Fibroblast of villous mesenchyme (primary cell): ENCODE results near the gene COX14. TPM values are rescaled to one million over a fixed set of nuclear protein-coding genes. Genes with fewer than 3 reads are reported as not detected.
A peak's percentile ranks its signal among the peaks of the same experiment; 100 is the strongest.

Experiments used
- DNase-seq: peaks from one replicate; pipeline ENCODE4 v3.0.0-alpha.2; 2010; ENCODE audit warnings: low read depth
- H3K4me3 ChIP-seq: 2 replicates; pipeline ENCODE4 v1.5.1; 2011; ENCODE audit warnings: low read depth, mild to moderate bottlenecking, low read length
- total RNA-seq: library from RNA; depleted of rRNA; stranded (reverse); fragments of >200 nt; gene quantifications from 2 replicates; pipeline ENCODE4 v1.2.3, GENCODE V29; 2012
- TF ChIP-seq, protein P1 (sequence below): IDR thresholded peaks from 2 replicates; pipeline ENCODE4 v1.5.1; 2012; ENCODE audit warnings: low read depth, mild to moderate bottlenecking, low read length; ENCODE audit not compliant: insufficient read depth

Gene COX14
- total RNA-seq, 1 donor, result 36.7 TPM

DNA sequence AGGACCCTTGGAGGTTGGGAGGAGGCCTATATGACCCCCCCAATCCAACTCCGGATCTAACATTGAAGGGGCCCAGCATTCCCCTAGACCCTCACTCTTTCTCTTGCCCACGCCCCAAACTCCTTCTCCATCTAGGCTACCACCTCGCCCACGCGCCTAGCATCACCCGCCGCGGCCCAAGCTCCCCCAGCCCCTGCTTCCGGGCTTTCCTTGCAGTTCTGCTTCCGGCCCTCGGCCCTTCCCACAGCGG, 54.7 kb downstream of the COX14 start:
- peak overlapping the region; percentile 85 for H3K4me3 ChIP-seq

GRCh38 chr12:50167049-50167828, 55.2 kb downstream of the COX14 start, which contains the start of gene CERS5:
CERS5 (minus strand) TSS chr12:50167369; CDS start chr12:50167297, 72 bp downstream.
- peak; percentile 99 for DNase-seq
- TF ChIP-seq, protein P1, sequence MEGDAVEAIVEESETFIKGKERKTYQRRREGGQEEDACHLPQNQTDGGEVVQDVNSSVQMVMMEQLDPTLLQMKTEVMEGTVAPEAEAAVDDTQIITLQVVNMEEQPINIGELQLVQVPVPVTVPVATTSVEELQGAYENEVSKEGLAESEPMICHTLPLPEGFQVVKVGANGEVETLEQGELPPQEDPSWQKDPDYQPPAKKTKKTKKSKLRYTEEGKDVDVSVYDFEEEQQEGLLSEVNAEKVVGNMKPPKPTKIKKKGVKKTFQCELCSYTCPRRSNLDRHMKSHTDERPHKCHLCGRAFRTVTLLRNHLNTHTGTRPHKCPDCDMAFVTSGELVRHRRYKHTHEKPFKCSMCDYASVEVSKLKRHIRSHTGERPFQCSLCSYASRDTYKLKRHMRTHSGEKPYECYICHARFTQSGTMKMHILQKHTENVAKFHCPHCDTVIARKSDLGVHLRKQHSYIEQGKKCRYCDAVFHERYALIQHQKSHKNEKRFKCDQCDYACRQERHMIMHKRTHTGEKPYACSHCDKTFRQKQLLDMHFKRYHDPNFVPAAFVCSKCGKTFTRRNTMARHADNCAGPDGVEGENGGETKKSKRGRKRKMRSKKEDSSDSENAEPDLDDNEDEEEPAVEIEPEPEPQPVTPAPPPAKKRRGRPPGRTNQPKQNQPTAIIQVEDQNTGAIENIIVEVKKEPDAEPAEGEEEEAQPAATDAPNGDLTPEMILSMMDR, result no peak
- peak within 1 kb of the TSS; percentile 85 for H3K4me3 ChIP-seq

More for the DNA sequence above, 54.7 kb downstream of the COX14 start:
- TF ChIP-seq, protein P1, result no peak
- DNase-seq, result no peak

Other genes with a start within 250 kb of the COX14 start
- gene FAIM2, start 208.3 kb upstream of the COX14 start, total RNA-seq, result 3.0 and 3.9 TPM in 2 replicates
- not detected in 2 replicates for gene AQP2, start 161.5 kb upstream of the COX14 start, total RNA-seq
- gene AQP5, start 150.4 kb upstream of the COX14 start, total RNA-seq, result not detected in 2 replicates
- not detected in 2 replicates for gene AQP6, start 139.3 kb upstream of the COX14 start, total RNA-seq
- 36.1 and 69.1 TPM in 2 replicates for gene RACGAP1, start 86.7 kb upstream of the COX14 start, total RNA-seq
- gene ASIC1, start 54.6 kb upstream of the COX14 start, total RNA-seq, result 1.3 and 1.6 TPM in 2 replicates
- 52.5 and 60.9 TPM in 2 replicates for gene SMARCD1, start 26.9 kb upstream of the COX14 start, total RNA-seq
- under 0.01 TPM in 1 of 2 replicates, not detected in the other for gene GPD1, start 8.2 kb upstream of the COX14 start, total RNA-seq
- 29.6 and 40.2 TPM in 2 replicates for gene CERS5, start 55.1 kb downstream of the COX14 start, total RNA-seq
- 188 and 377 TPM in 2 replicates for gene LIMA1, start 171.3 kb downstream of the COX14 start, total RNA-seq